H9 (cell line): ENCODE results near the gene AFF2. TPM values are rescaled to one million over a fixed set of nuclear protein-coding genes. Genes with fewer than 3 reads are reported as not detected.

Source experiments
- DNase-seq: peaks from one replicate; pipeline ENCODE4 v3.0.0-alpha.2; 2017
- H2AFZ ChIP-seq: one replicate; pipeline ENCODE4 v1.6.1; 2013; ENCODE audit warnings: mild to moderate bottlenecking, low read length, control low read depth, moderate library complexity
- H2AK5ac ChIP-seq: 2 replicates; pipeline ENCODE4 v1.6.1; 2013; ENCODE audit warnings: low read length, control low read depth, mixed read lengths; ENCODE audit not compliant: insufficient read length
- H2BK120ac ChIP-seq: one replicate; pipeline ENCODE4 v1.6.1; 2013; ENCODE audit warnings: low read depth, mild to moderate bottlenecking, low read length, control low read depth, inconsistent platforms; ENCODE audit not compliant: poor library complexity, severe bottlenecking
- H2BK12ac ChIP-seq: 2 replicates; pipeline ENCODE4 v1.6.1; 2013; ENCODE audit warnings: low read length, control low read depth, mixed read lengths, low read depth; ENCODE audit not compliant: insufficient read length
- H2BK15ac ChIP-seq: 2 replicates; pipeline ENCODE4 v1.6.1; 2013; ENCODE audit warnings: low read depth, low read length, control low read depth
- H2BK20ac ChIP-seq: one replicate; pipeline ENCODE4 v1.6.1; 2013; ENCODE audit warnings: low read depth, mild to moderate bottlenecking, low read length, control low read depth, inconsistent platforms; ENCODE audit not compliant: poor library complexity, severe bottlenecking
- H2BK5ac ChIP-seq: 2 replicates; pipeline ENCODE4 v1.6.1; 2013; ENCODE audit warnings: low read length, control low read depth, mixed read lengths; ENCODE audit not compliant: insufficient read length
- H3K14ac ChIP-seq: 2 replicates; pipeline ENCODE4 v1.6.1; 2013; ENCODE audit warnings: low read length, control low read depth; ENCODE audit not compliant: insufficient read depth
- H3K18ac ChIP-seq: 2 replicates; pipeline ENCODE4 v1.6.1; 2013; ENCODE audit warnings: low read depth, mild to moderate bottlenecking, mixed read lengths, low read length, control low read depth; ENCODE audit not compliant: insufficient read length
- H3K23ac ChIP-seq: 2 replicates; pipeline ENCODE4 v1.6.1; 2013; ENCODE audit warnings: low read length, control low read depth, mixed read lengths, low read depth; ENCODE audit not compliant: insufficient read length
- H3K23me2 ChIP-seq: 2 replicates; pipeline ENCODE4 v1.6.1; 2013; ENCODE audit warnings: low read depth, mild to moderate bottlenecking, mixed read lengths, low read length, control low read depth; ENCODE audit not compliant: insufficient read length, poor library complexity, severe bottlenecking
- H3K27ac ChIP-seq: 2 replicates; pipeline ENCODE4 v1.5.1; 2013; ENCODE audit warnings: low read length, control low read depth, mixed read lengths, low read depth; ENCODE audit not compliant: insufficient read length
- H3K27me3 ChIP-seq: 2 replicates; pipeline ENCODE4 v1.6.1; 2013; ENCODE audit warnings: low read length, control low read depth, inconsistent platforms; ENCODE audit not compliant: insufficient read depth
- H3K4ac ChIP-seq: 2 replicates; pipeline ENCODE4 v1.6.1; 2013; ENCODE audit warnings: low read depth, mild to moderate bottlenecking, control low read depth, inconsistent platforms, low read length, moderate library complexity
- H3K4me1 ChIP-seq: 2 replicates; pipeline ENCODE4 v1.6.1; 2013; ENCODE audit warnings: low read length, control low read depth, inconsistent platforms; ENCODE audit not compliant: insufficient read depth
- H3K4me2 ChIP-seq: 2 replicates; pipeline ENCODE4 v1.6.1; 2013; ENCODE audit warnings: low read length, control low read depth, mixed read lengths; ENCODE audit not compliant: insufficient read length, insufficient read depth
- H3K56ac ChIP-seq: 2 replicates; pipeline ENCODE4 v1.6.1; 2013; ENCODE audit warnings: low read depth, mild to moderate bottlenecking, mixed read lengths, low read length, control low read depth; ENCODE audit not compliant: insufficient read length
- H3K79me1 ChIP-seq: 2 replicates; pipeline ENCODE4 v1.6.1; 2013; ENCODE audit warnings: low read depth, mild to moderate bottlenecking, moderate library complexity, low read length, control low read depth, inconsistent platforms; ENCODE audit not compliant: insufficient read depth, poor library complexity, severe bottlenecking
- H3K79me2 ChIP-seq: 2 replicates; pipeline ENCODE4 v1.6.1; 2013; ENCODE audit warnings: low read length, control low read depth, inconsistent platforms; ENCODE audit not compliant: insufficient read depth
- H3K9ac ChIP-seq: 2 replicates; pipeline ENCODE4 v1.6.1; 2013; ENCODE audit warnings: low read length, control low read depth, mixed read lengths; ENCODE audit not compliant: insufficient read length; ENCODE audit errors: extremely low read depth
- H3K9me3 ChIP-seq: one replicate; pipeline ENCODE4 v1.6.1; 2013; ENCODE audit warnings: low read depth, low read length, inconsistent platforms; ENCODE audit not compliant: control insufficient read depth
- H3T11ph ChIP-seq: one replicate; pipeline ENCODE4 v1.6.1; 2013; ENCODE audit warnings: mild to moderate bottlenecking, low read length, control low read depth, inconsistent platforms
- H4K20me1 ChIP-seq: one replicate; pipeline ENCODE4 v1.6.1; 2013; ENCODE audit not compliant: control insufficient read depth, insufficient read length, insufficient read depth
- H4K5ac ChIP-seq: 2 replicates; pipeline ENCODE4 v1.6.1; 2013; ENCODE audit warnings: low read depth, mild to moderate bottlenecking, mixed read lengths, low read length, control low read depth; ENCODE audit not compliant: insufficient read length
- H4K8ac ChIP-seq: replicated peaks from 2 replicates; pipeline ENCODE4 v1.6.1; 2013; ENCODE audit warnings: low read length, control low read depth, mixed read lengths, low read depth; ENCODE audit not compliant: insufficient read length
- H4K91ac ChIP-seq: 2 replicates; pipeline ENCODE4 v1.6.1; 2013; ENCODE audit warnings: low read depth, mild to moderate bottlenecking, moderate library complexity, mixed read lengths, low read length, control low read depth; ENCODE audit not compliant: insufficient read length
- H3K27ac Mint-ChIP-seq, 3 experiments: 2 replicates in 2 of 3; 3 replicates in 1 of 3; pipeline ENCODE4 v1.8.0; 2020 to 2021; ENCODE audit warnings: mixed read lengths in 3 of 3, mild to moderate bottlenecking in 1 of 3, moderate library complexity in 1 of 3
- H3K27me3 Mint-ChIP-seq: 2 replicates; pipeline ENCODE4 v1.8.0; 2021; ENCODE audit warnings: low read depth, mild to moderate bottlenecking, moderate library complexity, mixed read lengths
- H3K36me3 Mint-ChIP-seq, 3 experiments: 2 replicates in 2 of 3; 3 replicates in 1 of 3; pipeline ENCODE4 v1.8.0; 2020 to 2021; ENCODE audit warnings: low read depth in 3 of 3, mixed read lengths in 3 of 3; ENCODE audit not compliant: insufficient read depth in 1 of 3
- H3K4me1 Mint-ChIP-seq, 2 experiments: 2 replicates each; pipeline ENCODE4 v1.8.0; 2020; ENCODE audit warnings: mixed read lengths in 2 of 2
- H3K4me3 Mint-ChIP-seq, 2 experiments: 2 replicates in 1 of 2; 3 replicates in 1 of 2; pipeline ENCODE4 v1.8.0; 2020 to 2021; ENCODE audit warnings: mild to moderate bottlenecking in 2 of 2, mixed read lengths in 2 of 2, moderate library complexity in 1 of 2
- H3K9me3 Mint-ChIP-seq, 2 experiments: 2 replicates in 1 of 2; 3 replicates in 1 of 2; pipeline ENCODE4 v1.8.0; 2020; ENCODE audit warnings: mild to moderate bottlenecking in 2 of 2, mixed read lengths in 2 of 2, moderate library complexity in 1 of 2
- WGBS: extraction: QIAGEN DNeasy Blood & Tissue Kit; methylation state at CpG from one replicate; pipeline ENCODE4 v1.1.7; 2013; ENCODE audit warnings: missing lambda C conversion rate, low lambda C conversion rate, mixed read lengths; ENCODE audit not compliant: insufficient read length; ENCODE audit errors: extremely low coverage; 5-methylcytosine and 5-hydroxymethylcytosine counted together
- total RNA-seq: library from RNA; stranded (reverse); gene quantifications from 2 replicates; pipeline ENCODE4 v1.2.1, GENCODE V29; 2021
- TF ChIP-seq, protein P1 (sequence below): fragments of 200-600 bp; sonication (generic); conservative IDR thresholded peaks from 3 replicates; pipeline ENCODE4 v1.8.0; 2021; ENCODE audit warnings: antibody characterized with exemption, mild to moderate bottlenecking

The AFF2 gene
- total RNA-seq, 1 experiment from 2014 or later, result 14.6 TPM

DNA sequence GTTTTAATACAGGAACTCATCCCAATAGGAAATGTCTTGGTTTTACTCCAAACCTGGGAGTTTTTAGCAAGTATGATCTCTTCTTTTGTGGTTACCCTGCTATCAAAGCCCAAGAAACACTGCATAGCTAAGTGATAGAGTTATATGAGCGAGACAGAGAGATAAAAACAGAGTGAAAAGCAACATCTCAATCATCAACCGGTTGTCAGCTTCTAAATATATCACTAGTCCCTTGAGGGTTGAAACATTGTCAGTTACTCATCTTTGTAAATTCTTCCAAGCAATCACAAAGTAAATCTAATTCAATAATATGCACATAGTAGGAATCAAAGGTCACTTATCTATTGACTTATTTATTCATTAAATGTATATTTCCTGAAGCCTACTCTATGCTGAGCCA, 520.7 kb downstream of the AFF2 start:
- H3K14ac ChIP-seq, result no peak overlapping the region
- H3K79me1 ChIP-seq, result no peaks in the 10 kb centered on the region
- no peak overlapping the region for H4K8ac ChIP-seq
- no peak overlapping the region for H3T11ph ChIP-seq
- no peaks in the 10 kb centered on the region for H4K20me1 ChIP-seq
- Mint-ChIP-seq H3K4me3 (no peak overlapping the region), H3K27ac (no peak overlapping the region), H3K36me3 (peaks cover 2 to 8% (median 3%) of the 10 kb centered on the region in 3 experiments; a peak in 6 of 7 replicates), H3K4me1 (no peaks in the 10 kb centered on the region), H3K27me3 (no peaks in the 10 kb centered on the region), H3K9me3 (peaks cover 63 to 66% of the 10 kb centered on the region in 2 experiments)
- no peak overlapping the region for H4K5ac ChIP-seq
- H3K23me2 ChIP-seq, result no peaks in the 10 kb centered on the region
- H3K9me3 ChIP-seq, result peaks cover 29% of the 10 kb centered on the region
- TF ChIP-seq, protein P1, sequence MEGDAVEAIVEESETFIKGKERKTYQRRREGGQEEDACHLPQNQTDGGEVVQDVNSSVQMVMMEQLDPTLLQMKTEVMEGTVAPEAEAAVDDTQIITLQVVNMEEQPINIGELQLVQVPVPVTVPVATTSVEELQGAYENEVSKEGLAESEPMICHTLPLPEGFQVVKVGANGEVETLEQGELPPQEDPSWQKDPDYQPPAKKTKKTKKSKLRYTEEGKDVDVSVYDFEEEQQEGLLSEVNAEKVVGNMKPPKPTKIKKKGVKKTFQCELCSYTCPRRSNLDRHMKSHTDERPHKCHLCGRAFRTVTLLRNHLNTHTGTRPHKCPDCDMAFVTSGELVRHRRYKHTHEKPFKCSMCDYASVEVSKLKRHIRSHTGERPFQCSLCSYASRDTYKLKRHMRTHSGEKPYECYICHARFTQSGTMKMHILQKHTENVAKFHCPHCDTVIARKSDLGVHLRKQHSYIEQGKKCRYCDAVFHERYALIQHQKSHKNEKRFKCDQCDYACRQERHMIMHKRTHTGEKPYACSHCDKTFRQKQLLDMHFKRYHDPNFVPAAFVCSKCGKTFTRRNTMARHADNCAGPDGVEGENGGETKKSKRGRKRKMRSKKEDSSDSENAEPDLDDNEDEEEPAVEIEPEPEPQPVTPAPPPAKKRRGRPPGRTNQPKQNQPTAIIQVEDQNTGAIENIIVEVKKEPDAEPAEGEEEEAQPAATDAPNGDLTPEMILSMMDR, result no peak
- H2AK5ac ChIP-seq, result no peak overlapping the region
- no peak overlapping the region for H4K91ac ChIP-seq
- H3K4ac ChIP-seq, result no peak overlapping the region
- no peak overlapping the region for H3K18ac ChIP-seq
- H3K27me3 ChIP-seq, result no peaks in the 10 kb centered on the region
- no peak overlapping the region for H3K23ac ChIP-seq
- no peak overlapping the region for H3K56ac ChIP-seq
- H3K79me2 ChIP-seq, result no peaks in the 10 kb centered on the region
- no peaks in the 10 kb centered on the region for H3K4me1 ChIP-seq
- H2BK5ac ChIP-seq, result no peak overlapping the region
- no peak overlapping the region for H2AFZ ChIP-seq
- H2BK15ac ChIP-seq, result no peak overlapping the region
- no peak overlapping the region for H3K4me2 ChIP-seq
- H2BK120ac ChIP-seq, result no peak overlapping the region
- no peak overlapping the region for H3K9ac ChIP-seq
- DNase-seq, result no peak
- H3K27ac ChIP-seq, result no peak overlapping the region
- WGBS, result no CpG with 5 or more reads among the region's 2 CpGs
- no peak overlapping the region for H2BK12ac ChIP-seq
- no peak overlapping the region for H2BK20ac ChIP-seq
